Colon (tissue), 2 donors: ENCODE results near the gene KRT38.

Experiments
- FAIRE-seq: peaks from 2 replicates; lab custom pipeline; 2012; peaks lifted over from hg19 to GRCh38; lab: Jason Lieb, UNC
- donor health status: control.
- donor health status: control.

KRT38 gene

DNA sequence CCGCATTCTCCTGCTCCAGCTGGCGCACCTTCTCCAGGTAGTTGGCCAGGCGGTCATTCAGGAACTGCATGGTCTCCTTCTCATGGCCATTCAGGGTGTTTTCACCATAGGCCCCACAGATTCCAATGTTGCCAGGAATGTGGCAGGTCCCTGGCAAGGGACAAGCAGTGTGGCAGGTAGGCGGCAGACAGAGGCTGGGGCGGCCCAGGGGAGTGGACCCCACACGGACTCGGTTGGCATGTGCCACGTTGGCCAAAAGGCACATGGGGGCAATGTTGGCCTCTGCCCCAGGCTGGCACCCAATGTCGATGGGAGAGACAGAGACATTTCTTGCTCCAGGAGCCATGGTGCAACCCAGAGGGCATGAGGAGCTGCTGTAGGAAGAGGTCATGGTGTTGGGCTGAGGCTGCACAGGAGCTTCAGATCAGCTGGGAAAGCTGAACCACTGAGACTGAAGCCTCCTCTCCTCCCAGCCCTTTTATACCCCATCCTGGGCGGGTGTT, at the start of gene KRT38:
KRT38 (minus strand) TSS at position 453 of the 503 bp plus-strand sequence; CDS start at position 391, 62 bp downstream.
- FAIRE-seq, result no peak

- FAIRE-seq, result no peak
Observed at GRCh38 chr17:41489531-41489930, 48.7 kb upstream of the KRT38 start, which contains the start of gene KRT36. TSS of gene KRT36 (minus strand) at chr17:41489910. CDS start at chr17:41489864, 46 bp downstream.

GRCh38 chr17:41486809-41487530, 46.2 kb upstream of the KRT38 start:
- FAIRE-seq, result no peak

DNA sequence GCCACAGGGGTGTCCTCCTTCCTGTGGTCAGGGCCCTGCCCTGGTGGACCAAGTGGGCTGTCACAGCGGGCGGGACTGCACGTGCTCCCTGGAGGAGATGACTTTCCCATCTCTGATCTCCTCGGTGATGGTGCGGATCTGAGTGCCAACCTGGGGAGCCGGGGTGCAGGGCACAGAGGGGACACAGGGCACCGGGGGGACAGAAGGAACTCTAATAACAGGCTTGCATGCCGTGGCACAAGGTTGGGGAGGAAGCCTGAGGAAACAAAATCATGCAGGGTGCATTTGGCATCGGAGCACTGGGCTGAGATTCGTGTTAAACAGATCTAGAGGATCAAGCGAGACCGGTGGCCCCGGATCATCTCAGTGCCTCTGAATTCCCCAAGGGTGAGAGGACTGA, 45.5 kb upstream of the KRT38 start:
- FAIRE-seq, result no peak

- no peak for FAIRE-seq
Observed at GRCh38 chr17:41484920-41485904, 44.4 kb upstream of the KRT38 start.

- no peak for FAIRE-seq
Observed at GRCh38 chr17:41483991-41484826, 43.4 kb upstream of the KRT38 start.

- FAIRE-seq, result no peak
Observed at GRCh38 chr17:41483531-41483930, 42.7 kb upstream of the KRT38 start.

DNA sequence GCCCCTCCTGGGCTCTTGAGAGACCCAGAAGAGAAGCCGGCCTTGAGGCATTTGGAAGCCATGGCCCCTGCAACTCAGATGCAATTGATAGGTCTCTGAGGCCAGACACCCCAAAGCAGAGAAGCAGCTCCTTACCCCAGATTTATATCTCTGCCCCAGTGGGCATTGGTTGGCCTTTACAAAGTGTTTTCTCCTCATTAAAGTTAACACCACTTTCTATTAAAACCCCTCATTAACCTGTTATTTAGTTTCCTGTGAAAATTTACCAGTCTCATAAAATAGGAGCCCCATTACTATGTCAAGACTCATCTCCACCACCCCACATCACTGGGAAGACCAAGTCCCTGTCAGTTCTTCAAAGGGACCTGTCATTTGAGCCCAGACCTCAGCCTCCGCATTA, 40.3 kb upstream of the KRT38 start, which contains the start of gene KRT35:
KRT35 (minus strand) TSS at position 116 of the 400 bp plus-strand sequence; CDS start at position 62, 54 bp downstream.
- no peak for FAIRE-seq

DNA sequence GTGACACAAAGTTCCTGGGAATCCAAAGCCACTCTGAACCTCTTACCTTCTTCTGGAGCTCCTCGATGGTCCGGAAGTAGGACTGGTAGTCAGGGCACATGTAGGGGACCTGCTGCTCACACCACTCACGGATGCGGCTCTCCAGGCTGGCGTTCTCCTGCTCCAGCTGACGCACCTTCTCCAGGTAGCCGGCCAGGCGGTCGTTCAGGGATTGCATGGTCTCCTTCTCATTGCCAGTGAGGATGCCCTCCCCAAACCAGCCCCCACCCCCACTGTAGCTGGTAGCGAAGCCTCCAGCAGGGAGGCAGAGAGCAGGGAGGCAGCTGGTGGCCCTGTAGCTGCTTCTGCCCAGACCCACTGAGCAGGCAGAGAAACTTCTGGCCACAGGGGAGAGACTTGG, 39.8 kb upstream of the KRT38 start:
- no peak for FAIRE-seq

DNA sequence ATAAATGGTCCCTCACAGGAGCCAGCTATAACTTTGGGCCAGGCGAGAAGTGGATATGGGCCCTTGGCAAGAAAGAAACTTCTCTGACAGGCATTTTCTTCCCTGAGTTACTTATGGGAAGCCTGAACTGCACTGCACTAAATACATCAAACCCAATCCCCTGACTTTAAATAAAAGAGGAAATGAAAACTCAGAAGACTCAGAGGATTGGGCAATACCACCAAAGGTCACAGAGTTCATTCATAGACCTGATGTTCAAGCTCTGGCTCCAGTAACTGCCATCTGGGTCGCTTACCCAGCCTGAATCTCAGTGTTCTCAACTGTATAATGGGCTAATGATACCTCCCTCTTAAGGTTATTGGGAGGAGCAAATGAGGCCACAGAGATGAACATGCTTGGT, 39.4 kb upstream of the KRT38 start:
- no peak for FAIRE-seq

DNA sequence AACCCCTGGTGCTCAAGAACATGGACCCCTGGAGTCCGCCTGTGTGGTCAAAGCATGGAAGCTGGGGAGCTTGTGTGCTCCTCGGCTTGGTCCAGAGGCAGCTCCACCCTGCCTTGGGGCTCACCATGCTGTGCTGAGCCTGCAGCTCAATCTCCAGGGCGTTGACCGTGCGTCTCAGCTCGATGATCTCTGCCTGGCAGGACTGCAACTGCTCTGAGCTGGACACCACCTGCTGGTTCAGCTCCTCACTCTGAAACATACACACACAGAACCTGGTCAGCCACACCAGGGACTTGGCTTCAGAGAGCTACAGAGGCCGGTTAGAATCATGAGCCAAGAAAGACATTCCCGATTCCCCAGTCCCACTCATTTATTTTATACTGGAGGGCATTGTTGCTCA, 37.5 kb upstream of the KRT38 start:
- FAIRE-seq, result no peak

GRCh38 chr17:41476866-41477815, 36.4 kb upstream of the KRT38 start:
- FAIRE-seq, result no peak

DNA sequence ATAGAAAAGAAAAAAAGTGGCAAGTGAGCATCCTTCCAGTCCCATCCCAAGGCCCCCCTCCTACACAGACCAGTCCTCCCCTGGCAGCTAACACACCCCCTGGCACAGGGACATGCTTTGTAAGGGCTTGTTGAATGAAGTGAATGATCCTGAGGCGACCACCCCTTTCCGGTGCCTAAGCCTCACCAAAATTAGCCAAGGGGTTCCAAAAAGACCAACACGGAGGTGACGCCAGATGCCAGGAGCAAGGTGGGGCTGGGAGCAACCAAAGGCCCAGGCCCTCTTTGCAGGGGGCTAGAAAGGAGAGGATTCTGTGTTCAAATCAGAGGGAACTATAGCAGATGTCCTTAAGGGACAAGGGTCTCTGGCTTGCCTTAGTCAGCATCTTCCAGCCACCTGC, 34.6 kb upstream of the KRT38 start:
- FAIRE-seq, result no peak

GRCh38 chr17:41474863-41475262, 34.1 kb upstream of the KRT38 start:
- no peak for FAIRE-seq

DNA sequence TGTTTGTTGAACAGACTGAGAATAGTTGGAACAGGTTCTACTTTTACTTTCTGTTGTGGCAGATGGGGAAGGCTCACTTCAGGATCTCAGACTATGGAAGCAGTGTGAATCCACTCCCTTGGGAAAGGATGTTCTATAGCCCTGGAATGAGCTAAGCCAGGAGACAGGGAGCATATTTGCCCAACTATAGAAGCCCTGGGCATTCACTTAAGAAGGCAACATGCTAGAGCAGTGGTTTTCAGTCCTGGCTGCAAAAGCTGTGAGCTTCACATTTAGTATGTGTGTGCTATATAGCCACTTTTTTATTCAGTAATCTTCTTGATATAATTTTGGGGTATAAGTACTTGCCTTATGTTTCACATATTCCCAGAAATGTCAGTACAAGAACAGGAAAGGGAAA, 27.6 kb upstream of the KRT38 start:
- no peak for FAIRE-seq

DNA sequence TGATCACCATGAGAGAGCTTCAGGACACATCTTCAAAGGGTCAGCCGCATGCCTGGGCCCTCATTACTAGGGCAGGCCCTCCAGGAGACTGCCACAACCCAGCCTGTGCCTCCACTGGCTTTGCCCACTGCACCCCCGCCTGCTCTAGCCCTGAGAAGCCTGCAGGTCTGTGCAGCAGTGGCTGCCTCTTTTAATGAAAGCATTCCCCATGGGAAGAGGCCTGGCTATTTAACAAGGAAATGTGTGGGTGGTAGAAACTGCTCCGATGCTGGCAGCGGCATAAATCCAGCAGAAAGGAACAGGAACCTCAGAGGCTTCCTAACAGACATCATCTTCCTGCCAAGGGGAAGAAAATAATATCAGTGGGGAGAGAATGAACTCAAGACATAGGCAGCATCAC, 26.8 kb upstream of the KRT38 start:
- no peak for FAIRE-seq

DNA sequence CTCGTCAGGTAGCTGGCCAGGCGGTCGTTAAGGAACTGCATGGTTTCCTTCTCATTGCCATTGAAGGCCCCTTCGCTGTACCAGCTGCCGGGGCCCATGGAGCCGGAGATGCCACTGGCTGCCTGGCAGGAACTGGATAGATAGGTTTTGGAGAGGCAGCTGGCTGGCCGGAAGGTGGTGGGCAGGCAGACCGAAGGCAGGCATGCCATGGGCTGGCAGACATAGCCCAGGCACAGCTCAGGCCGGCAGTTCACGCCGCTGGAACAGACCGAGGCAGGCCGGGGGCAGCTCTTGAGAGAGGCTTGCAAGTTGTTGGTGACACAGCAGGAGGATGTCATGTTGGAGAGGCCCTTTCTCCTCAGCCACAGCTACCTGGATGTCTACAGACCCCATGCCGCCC, 26.2 kb upstream of the KRT38 start, which contains the start of gene KRT32:
KRT32 (minus strand) TSS at position 399 of the 400 bp plus-strand sequence; CDS start at position 338, 61 bp downstream.
- FAIRE-seq, result no peak

DNA sequence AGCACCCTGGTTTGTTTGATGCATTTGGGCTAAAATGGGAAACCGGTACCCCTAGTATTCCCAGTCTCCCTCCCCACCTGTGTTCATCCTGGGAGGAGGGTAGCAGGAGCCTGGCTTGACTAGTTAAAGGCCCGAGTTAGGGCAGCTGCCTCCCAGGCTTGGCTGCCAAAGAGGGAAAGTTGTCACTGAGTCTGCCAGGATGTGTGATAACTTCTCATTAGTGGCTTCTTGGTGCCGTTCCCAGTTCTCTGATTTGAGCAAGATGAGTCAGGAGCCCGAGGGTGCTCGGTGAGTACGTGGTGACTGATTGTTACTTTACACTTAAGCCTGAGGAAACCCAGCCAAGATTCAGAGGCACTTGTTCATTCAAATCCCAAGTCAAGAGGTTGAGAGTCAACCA, 23.9 kb upstream of the KRT38 start:
- no peak for FAIRE-seq

DNA sequence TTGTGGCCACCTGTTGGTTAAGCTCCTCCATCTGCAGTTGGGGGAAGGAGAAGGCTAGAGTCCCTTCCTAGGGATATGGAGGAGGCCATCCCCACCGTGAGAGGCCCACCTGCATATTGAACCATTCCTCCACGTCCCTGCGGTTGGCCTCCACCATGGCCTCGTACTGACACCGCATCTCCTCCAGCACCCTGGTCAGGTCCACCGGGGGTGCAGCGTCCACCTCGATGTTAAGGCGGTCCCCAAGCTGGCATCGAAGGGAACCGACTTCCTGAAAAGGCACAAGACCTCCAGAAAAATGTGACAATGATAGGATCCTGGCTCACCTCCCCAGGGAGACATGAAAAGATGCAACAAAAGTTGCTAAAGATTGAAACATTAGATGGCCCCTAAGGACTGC, 23.4 kb upstream of the KRT38 start:
- FAIRE-seq, result no peak

DNA sequence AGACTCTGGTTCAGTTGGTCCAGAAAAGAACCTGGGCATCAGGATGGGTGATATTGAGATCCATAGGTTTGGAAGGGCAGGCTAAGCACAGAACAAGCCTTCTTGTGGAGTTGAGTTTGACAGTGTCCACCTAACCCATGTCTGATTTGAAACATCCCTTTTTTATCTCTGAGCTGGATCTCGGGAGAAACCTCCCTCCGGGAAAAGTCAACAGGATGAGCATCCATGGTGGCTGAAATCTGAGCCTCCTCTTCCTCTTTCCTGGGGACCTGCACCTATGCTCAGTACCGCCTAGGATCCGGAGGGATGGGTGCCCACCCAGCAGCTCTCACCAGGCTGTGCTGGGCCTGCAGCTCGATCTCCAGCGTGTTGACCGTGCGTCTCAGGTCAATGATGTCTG, 23.0 kb upstream of the KRT38 start:
- FAIRE-seq, result no peak

DNA sequence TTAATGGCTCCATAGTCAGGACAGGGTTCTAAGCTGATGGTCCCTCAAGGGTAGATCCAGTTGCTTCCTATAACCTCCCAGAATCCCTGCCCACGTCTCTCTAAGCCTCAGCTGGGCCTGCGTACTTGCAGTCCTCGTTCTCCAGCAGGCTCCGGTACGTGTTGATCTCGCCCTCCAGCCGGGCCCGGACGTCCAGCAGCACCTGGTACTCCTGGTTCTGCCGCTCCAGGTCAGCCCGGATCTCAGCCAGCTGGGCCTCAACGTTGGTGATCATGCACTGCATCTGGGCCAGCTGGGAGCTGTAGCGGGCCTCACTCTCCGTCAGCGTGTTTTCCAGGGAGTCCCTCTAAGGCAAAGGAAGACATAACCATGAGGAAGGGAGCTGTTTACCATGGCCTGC, 21.9 kb upstream of the KRT38 start:
- FAIRE-seq, result no peak
